H9 (cell line): ENCODE data around the gene P2RY8. TPM values are rescaled to one million over a fixed set of nuclear protein-coding genes. Genes with fewer than 3 reads are reported as not detected.

Source experiments
- DNase-seq: peaks from one replicate; pipeline ENCODE4 v3.0.0-alpha.2; 2017
- H2AFZ ChIP-seq: one replicate; pipeline ENCODE4 v1.6.1; 2013; ENCODE audit warnings: mild to moderate bottlenecking, low read length, control low read depth, moderate library complexity
- H2AK5ac ChIP-seq: 2 replicates; pipeline ENCODE4 v1.6.1; 2013; ENCODE audit warnings: low read length, control low read depth, mixed read lengths; ENCODE audit not compliant: insufficient read length
- H2BK120ac ChIP-seq: one replicate; pipeline ENCODE4 v1.6.1; 2013; ENCODE audit warnings: low read depth, mild to moderate bottlenecking, low read length, control low read depth, inconsistent platforms; ENCODE audit not compliant: poor library complexity, severe bottlenecking
- H2BK12ac ChIP-seq: 2 replicates; pipeline ENCODE4 v1.6.1; 2013; ENCODE audit warnings: low read length, control low read depth, mixed read lengths, low read depth; ENCODE audit not compliant: insufficient read length
- H2BK15ac ChIP-seq: 2 replicates; pipeline ENCODE4 v1.6.1; 2013; ENCODE audit warnings: low read depth, low read length, control low read depth
- H2BK20ac ChIP-seq: one replicate; pipeline ENCODE4 v1.6.1; 2013; ENCODE audit warnings: low read depth, mild to moderate bottlenecking, low read length, control low read depth, inconsistent platforms; ENCODE audit not compliant: poor library complexity, severe bottlenecking
- H2BK5ac ChIP-seq: 2 replicates; pipeline ENCODE4 v1.6.1; 2013; ENCODE audit warnings: low read length, control low read depth, mixed read lengths; ENCODE audit not compliant: insufficient read length
- H3K14ac ChIP-seq: 2 replicates; pipeline ENCODE4 v1.6.1; 2013; ENCODE audit warnings: low read length, control low read depth; ENCODE audit not compliant: insufficient read depth
- H3K18ac ChIP-seq: 2 replicates; pipeline ENCODE4 v1.6.1; 2013; ENCODE audit warnings: low read depth, mild to moderate bottlenecking, mixed read lengths, low read length, control low read depth; ENCODE audit not compliant: insufficient read length
- H3K23ac ChIP-seq: 2 replicates; pipeline ENCODE4 v1.6.1; 2013; ENCODE audit warnings: low read length, control low read depth, mixed read lengths, low read depth; ENCODE audit not compliant: insufficient read length
- H3K23me2 ChIP-seq: 2 replicates; pipeline ENCODE4 v1.6.1; 2013; ENCODE audit warnings: low read depth, mild to moderate bottlenecking, mixed read lengths, low read length, control low read depth; ENCODE audit not compliant: insufficient read length, poor library complexity, severe bottlenecking
- H3K27ac ChIP-seq: 2 replicates; pipeline ENCODE4 v1.5.1; 2013; ENCODE audit warnings: low read length, control low read depth, mixed read lengths, low read depth; ENCODE audit not compliant: insufficient read length
- H3K27me3 ChIP-seq: 2 replicates; pipeline ENCODE4 v1.6.1; 2013; ENCODE audit warnings: low read length, control low read depth, inconsistent platforms; ENCODE audit not compliant: insufficient read depth
- H3K4ac ChIP-seq: 2 replicates; pipeline ENCODE4 v1.6.1; 2013; ENCODE audit warnings: low read depth, mild to moderate bottlenecking, control low read depth, inconsistent platforms, low read length, moderate library complexity
- H3K4me1 ChIP-seq: 2 replicates; pipeline ENCODE4 v1.6.1; 2013; ENCODE audit warnings: low read length, control low read depth, inconsistent platforms; ENCODE audit not compliant: insufficient read depth
- H3K4me2 ChIP-seq: 2 replicates; pipeline ENCODE4 v1.6.1; 2013; ENCODE audit warnings: low read length, control low read depth, mixed read lengths; ENCODE audit not compliant: insufficient read length, insufficient read depth
- H3K56ac ChIP-seq: 2 replicates; pipeline ENCODE4 v1.6.1; 2013; ENCODE audit warnings: low read depth, mild to moderate bottlenecking, mixed read lengths, low read length, control low read depth; ENCODE audit not compliant: insufficient read length
- H3K79me1 ChIP-seq: 2 replicates; pipeline ENCODE4 v1.6.1; 2013; ENCODE audit warnings: low read depth, mild to moderate bottlenecking, moderate library complexity, low read length, control low read depth, inconsistent platforms; ENCODE audit not compliant: insufficient read depth, poor library complexity, severe bottlenecking
- H3K79me2 ChIP-seq: 2 replicates; pipeline ENCODE4 v1.6.1; 2013; ENCODE audit warnings: low read length, control low read depth, inconsistent platforms; ENCODE audit not compliant: insufficient read depth
- H3K9ac ChIP-seq: 2 replicates; pipeline ENCODE4 v1.6.1; 2013; ENCODE audit warnings: low read length, control low read depth, mixed read lengths; ENCODE audit not compliant: insufficient read length; ENCODE audit errors: extremely low read depth
- H3K9me3 ChIP-seq: one replicate; pipeline ENCODE4 v1.6.1; 2013; ENCODE audit warnings: low read depth, low read length, inconsistent platforms; ENCODE audit not compliant: control insufficient read depth
- H3T11ph ChIP-seq: one replicate; pipeline ENCODE4 v1.6.1; 2013; ENCODE audit warnings: mild to moderate bottlenecking, low read length, control low read depth, inconsistent platforms
- H4K20me1 ChIP-seq: one replicate; pipeline ENCODE4 v1.6.1; 2013; ENCODE audit not compliant: control insufficient read depth, insufficient read length, insufficient read depth
- H4K5ac ChIP-seq: 2 replicates; pipeline ENCODE4 v1.6.1; 2013; ENCODE audit warnings: low read depth, mild to moderate bottlenecking, mixed read lengths, low read length, control low read depth; ENCODE audit not compliant: insufficient read length
- H4K8ac ChIP-seq: replicated peaks from 2 replicates; pipeline ENCODE4 v1.6.1; 2013; ENCODE audit warnings: low read length, control low read depth, mixed read lengths, low read depth; ENCODE audit not compliant: insufficient read length
- H4K91ac ChIP-seq: 2 replicates; pipeline ENCODE4 v1.6.1; 2013; ENCODE audit warnings: low read depth, mild to moderate bottlenecking, moderate library complexity, mixed read lengths, low read length, control low read depth; ENCODE audit not compliant: insufficient read length
- H3K27ac Mint-ChIP-seq, 3 experiments: 2 replicates in 2 of 3; 3 replicates in 1 of 3; pipeline ENCODE4 v1.8.0; 2020 to 2021; ENCODE audit warnings: mixed read lengths in 3 of 3, mild to moderate bottlenecking in 1 of 3, moderate library complexity in 1 of 3
- H3K27me3 Mint-ChIP-seq: 2 replicates; pipeline ENCODE4 v1.8.0; 2021; ENCODE audit warnings: low read depth, mild to moderate bottlenecking, moderate library complexity, mixed read lengths
- H3K36me3 Mint-ChIP-seq, 3 experiments: 2 replicates in 2 of 3; 3 replicates in 1 of 3; pipeline ENCODE4 v1.8.0; 2020 to 2021; ENCODE audit warnings: low read depth in 3 of 3, mixed read lengths in 3 of 3; ENCODE audit not compliant: insufficient read depth in 1 of 3
- H3K4me1 Mint-ChIP-seq, 2 experiments: 2 replicates each; pipeline ENCODE4 v1.8.0; 2020; ENCODE audit warnings: mixed read lengths in 2 of 2
- H3K4me3 Mint-ChIP-seq, 2 experiments: 2 replicates in 1 of 2; 3 replicates in 1 of 2; pipeline ENCODE4 v1.8.0; 2020 to 2021; ENCODE audit warnings: mild to moderate bottlenecking in 2 of 2, mixed read lengths in 2 of 2, moderate library complexity in 1 of 2
- H3K9me3 Mint-ChIP-seq, 2 experiments: 2 replicates in 1 of 2; 3 replicates in 1 of 2; pipeline ENCODE4 v1.8.0; 2020; ENCODE audit warnings: mild to moderate bottlenecking in 2 of 2, mixed read lengths in 2 of 2, moderate library complexity in 1 of 2
- CTCF ChIP-seq: fragments of 200-600 bp; sonication (generic); conservative IDR thresholded peaks from 3 replicates; pipeline ENCODE4 v1.8.0; 2021; ENCODE audit warnings: antibody characterized with exemption, mild to moderate bottlenecking
- WGBS: extraction: QIAGEN DNeasy Blood & Tissue Kit; methylation state at CpG from one replicate; pipeline ENCODE4 v1.1.7; 2013; ENCODE audit warnings: missing lambda C conversion rate, low lambda C conversion rate, mixed read lengths; ENCODE audit not compliant: insufficient read length; ENCODE audit errors: extremely low coverage; 5-methylcytosine and 5-hydroxymethylcytosine counted together
- total RNA-seq: library from RNA; stranded (reverse); gene quantifications from 2 replicates; pipeline ENCODE4 v1.2.1, GENCODE V29; 2021

P2RY8 gene
- total RNA-seq, 1 experiment from 2014 or later = not detected

GRCh38 chrX:1500701-1501624 is 36.0 kb downstream of the P2RY8 start:
- H3K4me2 ChIP-seq = no peak overlapping the region
- no peak overlapping the region for H2BK120ac ChIP-seq
- no CpG with 5 or more reads among the region's 23 CpGs for WGBS

More at GRCh38 chrX:1500701-1501624, 36.0 kb downstream of the P2RY8 start:
- H3K9me3 Mint-ChIP-seq = no peaks in the 10 kb centered on the region; a peak in 1 of 5 replicates
- no peaks in the 10 kb centered on the region for H3K27me3 Mint-ChIP-seq
- no peak overlapping the region; a peak in 1 of 7 replicates for H3K27ac Mint-ChIP-seq
- no peak overlapping the region for H2BK20ac ChIP-seq
- H3K23ac ChIP-seq = no peak overlapping the region
- no peak overlapping the region for H3T11ph ChIP-seq
- no peak overlapping the region for H3K18ac ChIP-seq
- no peak overlapping the region for H3K56ac ChIP-seq
- no peaks in the 10 kb centered on the region for H3K4me1 Mint-ChIP-seq
- no peak overlapping the region for H2AFZ ChIP-seq
- H3K79me1 ChIP-seq = no peaks in the 10 kb centered on the region
- H3K79me2 ChIP-seq = no peaks in the 10 kb centered on the region
- no peak overlapping the region for H3K4me3 Mint-ChIP-seq
- DNase-seq = no peak
- no peak overlapping the region for H4K8ac ChIP-seq
- H3K36me3 Mint-ChIP-seq = no peaks in the 10 kb centered on the region
- no peaks in the 10 kb centered on the region for H3K9me3 ChIP-seq
- H4K20me1 ChIP-seq = no peaks in the 10 kb centered on the region
- no peak for TF ChIP-seq CTCF
- no peak overlapping the region for H2AK5ac ChIP-seq
- no peak overlapping the region for H3K14ac ChIP-seq
- H4K5ac ChIP-seq = no peak overlapping the region
- H3K4me1 ChIP-seq = no peaks in the 10 kb centered on the region
- H3K27ac ChIP-seq = no peak overlapping the region
- H2BK12ac ChIP-seq = no peak overlapping the region
- H3K9ac ChIP-seq = no peak overlapping the region
- no peak overlapping the region for H4K91ac ChIP-seq
- no peaks in the 10 kb centered on the region for H3K23me2 ChIP-seq
- no peaks in the 10 kb centered on the region for H3K27me3 ChIP-seq
- H2BK15ac ChIP-seq = no peak overlapping the region
- no peak overlapping the region for H3K4ac ChIP-seq
- H2BK5ac ChIP-seq = no peak overlapping the region
